ENCODE results near the gene FBP1.

The FBP1 gene

GRCh38 chr9:94639061-94639998 lies at the start of gene FBP1:
FBP1 (minus strand) TSS chr9:94639518; CDS start chr9:94639310, 208 bp downstream.
- no peak for DNase-seq

- peak; percentile 17 for DNase-seq
These were observed 48.1 kb upstream of the FBP1 start for GRCh38 chr9:94687451-94687850.

GRCh38 chr9:94685359-94685758 lies 46.0 kb upstream of the FBP1 start:
- DNase-seq: no peak

- peak; percentile 65 for DNase-seq
These were observed 42.2 kb upstream of the FBP1 start for GRCh38 chr9:94681508-94681907.

- no peak for DNase-seq
These were observed 41.3 kb upstream of the FBP1 start for GRCh38 chr9:94680621-94681020.

- no peak for DNase-seq
These were observed 40.7 kb upstream of the FBP1 start for GRCh38 chr9:94680020-94680419.

- no peak for DNase-seq
These were observed 40.3 kb upstream of the FBP1 start for GRCh38 chr9:94679587-94679986.

- no peak for DNase-seq
These were observed 38.6 kb upstream of the FBP1 start for GRCh38 chr9:94677929-94678328.

GRCh38 chr9:94676446-94677131 lies 37.3 kb upstream of the FBP1 start:
- DNase-seq: no peak

- DNase-seq: no peak
These were observed 35.9 kb upstream of the FBP1 start for GRCh38 chr9:94675008-94675881.

- no peak for DNase-seq
These were observed 33.6 kb upstream of the FBP1 start for GRCh38 chr9:94672811-94673487.

- DNase-seq: peak; percentile 18
These were observed 29.8 kb upstream of the FBP1 start for GRCh38 chr9:94668928-94669729.

GRCh38 chr9:94668418-94668927 lies 29.2 kb upstream of the FBP1 start:
- no peak for DNase-seq

- DNase-seq: no peak
These were observed 27.2 kb upstream of the FBP1 start for GRCh38 chr9:94666364-94667099.

- no peak for DNase-seq
These were observed 26.3 kb upstream of the FBP1 start for GRCh38 chr9:94665613-94666012.

- DNase-seq: no peak
These were observed 25.5 kb upstream of the FBP1 start for GRCh38 chr9:94664801-94665200.

- no peak for DNase-seq
These were observed 24.3 kb upstream of the FBP1 start for GRCh38 chr9:94663640-94664039.

- DNase-seq: no peak
These were observed 23.8 kb upstream of the FBP1 start for GRCh38 chr9:94663140-94663539.

- no peak for DNase-seq
These were observed 17.9 kb upstream of the FBP1 start for GRCh38 chr9:94657021-94657725.

- no peak for DNase-seq
These were observed 16.9 kb upstream of the FBP1 start for GRCh38 chr9:94656200-94656599.
